ENCODE results near the gene NRP1. TPM values are rescaled to one million over a fixed set of nuclear protein-coding genes. Genes with fewer than 3 reads are reported as not detected.

NRP1 gene
- total and polyA plus RNA-seq, 2 donors (not counting 3 experiments of a cell fraction or from before 2014, with no cell fraction given): 122 to 306 TPM

- Histone ChIP-seq H3K27ac (ENCODE audit: insufficient read depth, low read depth, low read length) (no peak overlapping the region), H3K27me3 (ENCODE audit: control insufficient read depth in 2 of 2, insufficient read depth in 2 of 2, low read length in 2 of 2) (no peaks in the 10 kb centered on the region), H3K4me1 (ENCODE audit: control insufficient read depth, extremely low read depth, insufficient read depth, low read length) (peaks cover 10% of the 10 kb centered on the region), H3K4me2 (ENCODE audit: insufficient read depth, low read length) (no peak overlapping the region), H4K20me1 (replicated peaks; ENCODE audit: control insufficient read depth, extremely low read depth, insufficient read depth, low read length) (no peaks in the 10 kb centered on the region), H3K4me3 (replicated peaks in 1 of 3; ENCODE audit: insufficient read depth in 1 of 3, low read depth in 1 of 3, low read length in 3 of 3) (no peak overlapping the region), H3K9me3 (replicated peaks; ENCODE audit: control insufficient read depth, insufficient read depth, low read length) (no peaks in the 10 kb centered on the region), H3K36me3 (ENCODE audit: control insufficient read depth in 2 of 2, extremely low read depth in 1 of 2, insufficient read depth in 2 of 2, low read length in 2 of 2) (peaks cover 33 to 54% of the 10 kb centered on the region in 2 experiments), H3K9me1 (replicated peaks; ENCODE audit: control insufficient read depth, extremely low read depth, insufficient read depth, low read length) (no peaks in the 10 kb centered on the region), H3K79me2 (ENCODE audit: control insufficient read depth, insufficient read depth, low read length) (peaks cover 4% of the 10 kb centered on the region), H2AFZ (ENCODE audit: low read depth, low read length) (no peak overlapping the region), H3K9ac (replicated peaks; ENCODE audit: extremely low read depth, insufficient read depth, low read length) (no peak overlapping the region)
- dilution Hi-C loops (cut with MboI; ENCODE audit: extremely low pct_ligation_motif_present, low sequenced_read_pairs): no loop called here
- no peak for TF ChIP-seq JUN (IDR thresholded peaks at IDR 0.05; ENCODE audit: borderline replicate concordance, insufficient read depth, insufficient read length, low read depth)
- no peak for TF ChIP-seq POLR2AphosphoS5 (IDR thresholded peaks at IDR 0.05; ENCODE audit: insufficient read depth, low read depth, low read length)
- no peak for TF ChIP-seq GATA2 (IDR thresholded peaks at IDR 0.05; ENCODE audit: insufficient read depth, insufficient read length, low read depth, low read length)
- TF ChIP-seq FOS (IDR thresholded peaks at IDR 0.05; ENCODE audit: borderline replicate concordance, insufficient read depth, low read length): no peak
- TF ChIP-seq, protein P1, sequence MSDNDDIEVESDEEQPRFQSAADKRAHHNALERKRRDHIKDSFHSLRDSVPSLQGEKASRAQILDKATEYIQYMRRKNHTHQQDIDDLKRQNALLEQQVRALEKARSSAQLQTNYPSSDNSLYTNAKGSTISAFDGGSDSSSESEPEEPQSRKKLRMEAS (IDR thresholded peaks at IDR 0.05; ENCODE audit: insufficient read depth, insufficient read length): no peak
- TF ChIP-seq POLR2A (IDR thresholded peaks at IDR 0.05; ENCODE audit: low read depth, low read length): no peak
- no peak for TF ChIP-seq CTCF (IDR thresholded peaks at IDR 0.05; ENCODE audit: extremely low read depth in 1 of 2, insufficient read depth in 1 of 2, low read depth in 1 of 2, low read length in 2 of 2)
- intact Hi-C loops (cut with micrococcal nuclease): no loop called here
- ChIA-PET POLR2A (no interaction called here), CTCF (no interaction called here)
- DNase-seq (ENCODE audit: low read depth, low spot score) (no peak), FAIRE-seq (no peak)
- BruUV-seq (replicated peaks): no TSS peak
Observed at GRCh38 chr10:33209802-33210201, 124.7 kb downstream of the NRP1 start.

Data from endothelial cell of umbilical vein (primary cell).